GM12874 (cell line): ENCODE results near the gene CEP152.

ENCODE experiments used
- TF ChIP-seq, protein P1 (sequence below): IDR thresholded peaks from 2 replicates; pipeline ENCODE4 v1.5.1; 2011; ENCODE audit warnings: low read depth, mild to moderate bottlenecking, control low read depth, low read length, moderate library complexity; ENCODE audit not compliant: insufficient read depth

The CEP152 gene

DNA sequence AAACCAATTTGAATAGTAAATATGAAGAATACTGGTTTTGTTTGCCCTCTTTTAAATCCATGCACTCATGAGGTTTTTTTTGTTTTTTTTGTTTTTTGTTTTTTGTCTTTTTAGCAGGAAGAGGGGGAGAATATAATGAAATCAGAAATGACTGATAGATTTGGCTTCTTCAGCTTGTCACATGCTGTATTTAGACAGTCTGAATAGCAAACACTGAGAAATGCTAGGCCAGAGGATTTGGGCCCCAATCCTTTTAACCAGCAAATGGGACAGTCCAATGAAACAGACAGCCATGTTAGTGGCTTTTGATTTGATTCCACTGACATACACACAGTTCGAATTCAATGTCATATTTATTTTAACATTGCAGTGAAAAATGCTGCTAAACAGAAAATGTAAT lies 14.2 kb upstream of the CEP152 start:
- TF ChIP-seq, protein P1, sequence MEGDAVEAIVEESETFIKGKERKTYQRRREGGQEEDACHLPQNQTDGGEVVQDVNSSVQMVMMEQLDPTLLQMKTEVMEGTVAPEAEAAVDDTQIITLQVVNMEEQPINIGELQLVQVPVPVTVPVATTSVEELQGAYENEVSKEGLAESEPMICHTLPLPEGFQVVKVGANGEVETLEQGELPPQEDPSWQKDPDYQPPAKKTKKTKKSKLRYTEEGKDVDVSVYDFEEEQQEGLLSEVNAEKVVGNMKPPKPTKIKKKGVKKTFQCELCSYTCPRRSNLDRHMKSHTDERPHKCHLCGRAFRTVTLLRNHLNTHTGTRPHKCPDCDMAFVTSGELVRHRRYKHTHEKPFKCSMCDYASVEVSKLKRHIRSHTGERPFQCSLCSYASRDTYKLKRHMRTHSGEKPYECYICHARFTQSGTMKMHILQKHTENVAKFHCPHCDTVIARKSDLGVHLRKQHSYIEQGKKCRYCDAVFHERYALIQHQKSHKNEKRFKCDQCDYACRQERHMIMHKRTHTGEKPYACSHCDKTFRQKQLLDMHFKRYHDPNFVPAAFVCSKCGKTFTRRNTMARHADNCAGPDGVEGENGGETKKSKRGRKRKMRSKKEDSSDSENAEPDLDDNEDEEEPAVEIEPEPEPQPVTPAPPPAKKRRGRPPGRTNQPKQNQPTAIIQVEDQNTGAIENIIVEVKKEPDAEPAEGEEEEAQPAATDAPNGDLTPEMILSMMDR = no peak

DNA sequence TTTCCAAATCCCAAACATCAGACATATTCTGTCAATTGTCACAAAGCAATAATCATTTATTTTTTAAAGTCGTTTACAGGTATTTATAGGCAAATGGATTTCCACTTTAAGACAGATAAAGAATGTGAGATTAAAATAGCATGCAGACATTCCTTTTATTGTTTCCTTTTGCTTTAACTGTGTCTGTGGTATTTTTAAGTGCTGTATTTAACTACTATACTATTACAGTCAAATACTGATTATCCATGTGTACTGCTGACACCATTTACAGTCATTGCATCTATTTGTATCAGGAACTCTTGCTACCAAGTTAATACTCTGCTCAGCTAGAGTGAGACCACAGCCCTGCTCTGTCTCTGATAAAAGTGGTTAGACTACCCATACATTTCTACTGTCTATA lies 12.8 kb upstream of the CEP152 start:
- TF ChIP-seq, protein P1 = no peak

DNA sequence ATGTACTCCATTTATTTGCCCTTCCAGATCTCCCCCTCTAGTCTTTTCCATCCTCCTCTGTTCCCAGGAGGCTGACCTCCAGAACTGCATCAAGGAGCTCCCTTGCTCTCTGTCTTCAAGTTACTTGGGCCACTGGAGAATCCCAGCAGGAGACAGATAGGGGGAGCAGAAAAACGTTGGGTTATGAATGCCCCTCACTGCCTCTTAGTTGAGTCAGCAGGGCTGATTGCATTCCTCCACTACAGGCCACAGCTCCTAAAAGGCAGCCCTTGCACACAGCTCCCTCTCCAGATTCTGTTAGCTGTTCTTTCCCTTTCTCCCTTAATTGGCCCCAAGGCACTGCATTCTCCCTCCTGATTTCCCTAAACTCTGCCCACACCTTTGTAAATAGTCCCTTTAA lies 12.4 kb upstream of the CEP152 start:
- TF ChIP-seq, protein P1 = no peak

DNA sequence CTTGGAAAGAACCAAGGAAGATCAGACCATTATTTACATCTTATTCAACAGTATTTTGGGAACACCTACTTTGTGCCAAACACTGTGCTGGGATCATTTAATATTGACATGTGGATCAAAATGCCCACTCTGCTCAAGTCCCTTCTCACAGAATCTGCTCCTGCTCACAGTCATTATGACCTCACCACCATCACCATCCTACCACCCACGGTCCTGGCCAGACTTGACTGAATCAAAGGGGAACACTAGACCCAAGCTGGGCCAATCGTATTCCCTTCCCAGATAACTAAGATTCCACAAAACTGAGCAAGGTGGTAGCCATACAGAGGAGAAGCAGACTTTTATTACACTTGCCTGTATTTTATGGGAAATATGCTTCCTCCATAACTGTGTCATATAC lies 3.4 kb upstream of the CEP152 start:
- TF ChIP-seq, protein P1 = no peak

DNA sequence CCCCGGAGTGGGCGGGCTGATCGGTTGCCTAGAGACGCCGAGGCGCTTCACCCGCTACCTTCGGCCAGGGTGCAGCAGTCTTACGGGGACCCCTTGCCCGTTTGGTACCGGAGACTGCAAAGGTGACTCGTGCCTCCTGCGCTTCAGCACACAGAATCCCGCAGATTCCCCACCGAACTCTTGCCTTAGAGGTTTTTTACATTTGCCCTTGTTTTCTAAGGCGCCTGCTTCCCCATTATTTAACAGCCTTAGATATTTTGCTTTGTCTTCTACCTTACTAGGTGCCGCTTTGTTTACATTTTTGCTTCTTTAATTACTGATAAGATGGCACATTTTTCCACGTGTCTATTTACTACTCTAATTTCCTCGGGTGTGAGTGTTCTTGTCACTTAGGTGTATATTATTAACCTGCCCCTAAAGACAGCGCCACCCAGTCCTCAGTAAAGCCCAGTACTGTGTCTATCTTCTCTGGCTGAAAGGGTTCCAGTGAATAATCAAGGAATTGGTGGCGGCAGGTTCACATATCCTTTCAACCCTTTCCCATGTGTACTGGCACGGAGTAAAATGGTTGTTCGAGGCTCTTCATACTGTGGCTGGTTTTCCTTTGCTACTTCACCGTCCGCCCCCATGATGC lies 573 bp upstream of the CEP152 start:
- TF ChIP-seq, protein P1 = no peak

DNA sequence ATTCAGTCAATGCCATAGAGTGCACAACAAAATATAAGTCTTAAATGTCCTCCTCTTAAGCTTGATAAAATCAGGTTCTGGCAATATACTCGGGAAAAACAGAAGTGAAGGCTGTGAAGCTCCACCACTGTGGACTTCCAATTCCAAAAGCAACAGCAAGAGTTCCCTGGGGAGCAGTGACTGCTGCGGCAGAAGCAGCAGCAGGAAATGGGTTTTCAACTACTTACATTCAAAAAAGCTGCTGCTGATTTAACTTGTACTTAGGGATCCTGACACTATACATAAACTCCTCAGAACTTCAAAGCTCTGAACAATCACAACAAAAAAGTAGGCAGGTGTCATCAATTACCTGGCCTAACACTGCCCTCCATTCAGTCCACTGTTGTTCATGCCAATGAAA lies 4.7 kb downstream of the CEP152 start:
- TF ChIP-seq, protein P1 = no peak

DNA sequence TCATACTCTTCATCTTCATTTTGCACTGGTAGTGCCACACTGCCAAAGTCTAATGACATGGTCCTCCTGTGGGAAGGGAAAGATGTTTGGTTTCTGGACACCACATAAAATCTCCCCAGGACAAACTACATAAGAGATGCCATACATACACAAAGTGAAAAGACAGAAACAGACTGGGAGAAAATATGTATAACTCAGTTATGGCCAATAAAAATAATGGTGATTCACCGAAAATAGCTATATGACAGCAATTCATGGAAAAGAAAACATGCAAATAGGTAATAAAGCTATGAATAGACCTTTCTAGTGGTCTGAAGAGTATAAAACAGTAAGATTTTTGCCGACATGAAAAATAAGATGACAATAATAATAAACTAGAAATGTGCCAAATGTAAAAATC lies 5.3 kb downstream of the CEP152 start:
- TF ChIP-seq, protein P1 = no peak
